ENCODE results near the gene CD177. TPM values are rescaled to one million over a fixed set of nuclear protein-coding genes. Genes with fewer than 3 reads are reported as not detected.

CD177 gene
- total RNA-seq, 1 experiment from 2014 or later: 2.0 TPM

DNA sequence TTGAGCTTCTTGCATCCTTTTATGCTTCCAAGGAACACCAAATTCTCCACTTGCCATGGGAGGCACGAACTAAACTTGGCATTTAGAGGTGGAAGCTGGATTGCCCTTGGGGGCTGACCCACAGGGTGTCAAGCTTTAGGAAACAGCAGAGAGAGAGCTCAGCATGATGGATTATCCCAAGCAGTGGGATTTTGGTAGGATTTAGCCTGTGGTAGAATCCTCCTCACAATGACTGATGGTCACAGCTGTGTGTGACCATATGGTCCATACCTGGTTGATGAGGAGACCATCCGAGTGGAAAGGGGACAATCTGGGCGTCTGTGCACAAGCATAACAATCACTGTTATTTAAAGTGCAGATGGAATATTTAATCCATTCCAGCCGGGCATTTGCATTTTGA lies 44.0 kb upstream of the CD177 start (continued):
- TF ChIP-seq, protein P1, sequence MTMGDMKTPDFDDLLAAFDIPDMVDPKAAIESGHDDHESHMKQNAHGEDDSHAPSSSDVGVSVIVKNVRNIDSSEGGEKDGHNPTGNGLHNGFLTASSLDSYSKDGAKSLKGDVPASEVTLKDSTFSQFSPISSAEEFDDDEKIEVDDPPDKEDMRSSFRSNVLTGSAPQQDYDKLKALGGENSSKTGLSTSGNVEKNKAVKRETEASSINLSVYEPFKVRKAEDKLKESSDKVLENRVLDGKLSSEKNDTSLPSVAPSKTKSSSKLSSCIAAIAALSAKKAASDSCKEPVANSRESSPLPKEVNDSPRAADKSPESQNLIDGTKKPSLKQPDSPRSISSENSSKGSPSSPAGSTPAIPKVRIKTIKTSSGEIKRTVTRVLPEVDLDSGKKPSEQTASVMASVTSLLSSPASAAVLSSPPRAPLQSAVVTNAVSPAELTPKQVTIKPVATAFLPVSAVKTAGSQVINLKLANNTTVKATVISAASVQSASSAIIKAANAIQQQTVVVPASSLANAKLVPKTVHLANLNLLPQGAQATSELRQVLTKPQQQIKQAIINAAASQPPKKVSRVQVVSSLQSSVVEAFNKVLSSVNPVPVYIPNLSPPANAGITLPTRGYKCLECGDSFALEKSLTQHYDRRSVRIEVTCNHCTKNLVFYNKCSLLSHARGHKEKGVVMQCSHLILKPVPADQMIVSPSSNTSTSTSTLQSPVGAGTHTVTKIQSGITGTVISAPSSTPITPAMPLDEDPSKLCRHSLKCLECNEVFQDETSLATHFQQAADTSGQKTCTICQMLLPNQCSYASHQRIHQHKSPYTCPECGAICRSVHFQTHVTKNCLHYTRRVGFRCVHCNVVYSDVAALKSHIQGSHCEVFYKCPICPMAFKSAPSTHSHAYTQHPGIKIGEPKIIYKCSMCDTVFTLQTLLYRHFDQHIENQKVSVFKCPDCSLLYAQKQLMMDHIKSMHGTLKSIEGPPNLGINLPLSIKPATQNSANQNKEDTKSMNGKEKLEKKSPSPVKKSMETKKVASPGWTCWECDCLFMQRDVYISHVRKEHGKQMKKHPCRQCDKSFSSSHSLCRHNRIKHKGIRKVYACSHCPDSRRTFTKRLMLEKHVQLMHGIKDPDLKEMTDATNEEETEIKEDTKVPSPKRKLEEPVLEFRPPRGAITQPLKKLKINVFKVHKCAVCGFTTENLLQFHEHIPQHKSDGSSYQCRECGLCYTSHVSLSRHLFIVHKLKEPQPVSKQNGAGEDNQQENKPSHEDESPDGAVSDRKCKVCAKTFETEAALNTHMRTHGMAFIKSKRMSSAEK (CRISPR knock-in tag; IDR thresholded peaks at IDR 0.05; ENCODE audit: borderline replicate concordance): no peak
- TF ChIP-seq, protein P2, sequence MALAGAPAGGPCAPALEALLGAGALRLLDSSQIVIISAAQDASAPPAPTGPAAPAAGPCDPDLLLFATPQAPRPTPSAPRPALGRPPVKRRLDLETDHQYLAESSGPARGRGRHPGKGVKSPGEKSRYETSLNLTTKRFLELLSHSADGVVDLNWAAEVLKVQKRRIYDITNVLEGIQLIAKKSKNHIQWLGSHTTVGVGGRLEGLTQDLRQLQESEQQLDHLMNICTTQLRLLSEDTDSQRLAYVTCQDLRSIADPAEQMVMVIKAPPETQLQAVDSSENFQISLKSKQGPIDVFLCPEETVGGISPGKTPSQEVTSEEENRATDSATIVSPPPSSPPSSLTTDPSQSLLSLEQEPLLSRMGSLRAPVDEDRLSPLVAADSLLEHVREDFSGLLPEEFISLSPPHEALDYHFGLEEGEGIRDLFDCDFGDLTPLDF (CRISPR knock-in tag; IDR thresholded peaks at IDR 0.05): no peak
- TF ChIP-seq NFYB (CRISPR knock-in tag; conservative IDR thresholded peaks at IDR 0.05; ENCODE audit: low read depth) (no peak), ZNF671 (CRISPR knock-in tag; IDR thresholded peaks at IDR 0.05) (no peak), CREB1 (CRISPR knock-in tag; IDR thresholded peaks at IDR 0.05) (no peak)
- TF ChIP-seq, protein P3, sequence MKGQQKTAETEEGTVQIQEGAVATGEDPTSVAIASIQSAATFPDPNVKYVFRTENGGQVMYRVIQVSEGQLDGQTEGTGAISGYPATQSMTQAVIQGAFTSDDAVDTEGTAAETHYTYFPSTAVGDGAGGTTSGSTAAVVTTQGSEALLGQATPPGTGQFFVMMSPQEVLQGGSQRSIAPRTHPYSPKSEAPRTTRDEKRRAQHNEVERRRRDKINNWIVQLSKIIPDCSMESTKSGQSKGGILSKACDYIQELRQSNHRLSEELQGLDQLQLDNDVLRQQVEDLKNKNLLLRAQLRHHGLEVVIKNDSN (CRISPR knock-in tag; IDR thresholded peaks at IDR 0.05): no peak
- TF ChIP-seq, protein P4, sequence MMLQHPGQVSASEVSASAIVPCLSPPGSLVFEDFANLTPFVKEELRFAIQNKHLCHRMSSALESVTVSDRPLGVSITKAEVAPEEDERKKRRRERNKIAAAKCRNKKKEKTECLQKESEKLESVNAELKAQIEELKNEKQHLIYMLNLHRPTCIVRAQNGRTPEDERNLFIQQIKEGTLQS (CRISPR knock-in tag; conservative IDR thresholded peaks at IDR 0.05): no peak
- TF ChIP-seq, protein P5, sequence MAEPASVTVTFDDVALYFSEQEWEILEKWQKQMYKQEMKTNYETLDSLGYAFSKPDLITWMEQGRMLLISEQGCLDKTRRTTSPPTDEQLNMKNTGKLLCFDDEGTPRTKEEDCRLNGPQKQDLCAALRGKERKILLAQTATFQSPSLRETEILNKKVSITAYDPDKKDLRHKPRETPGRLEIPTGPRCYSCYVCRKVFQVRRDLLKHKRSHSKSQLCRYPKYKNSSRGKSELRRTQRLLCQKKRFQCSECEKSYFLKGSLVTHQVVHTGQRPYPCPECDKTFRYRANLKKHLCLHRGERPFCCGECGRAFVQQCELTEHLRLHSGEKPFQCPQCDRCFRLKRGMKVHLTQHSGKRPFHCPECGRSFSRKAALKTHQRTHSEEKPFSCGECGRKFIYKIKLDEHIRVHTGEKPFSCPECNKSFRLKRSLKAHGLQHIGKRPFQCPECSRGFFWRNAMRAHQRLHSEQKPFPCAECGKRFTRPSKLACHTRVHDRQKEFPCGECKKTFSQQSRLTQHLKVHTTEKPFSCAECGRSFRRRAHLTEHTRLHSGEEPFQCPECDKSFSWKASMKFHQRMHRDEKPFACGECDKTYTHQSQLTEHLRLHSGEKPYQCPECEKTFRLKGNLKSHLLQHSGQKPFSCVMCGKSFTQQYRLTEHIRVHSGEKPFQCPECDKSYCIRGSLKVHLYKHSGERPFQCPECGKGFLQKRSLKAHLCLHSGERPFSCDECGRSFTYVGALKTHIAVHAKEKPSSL (CRISPR knock-in tag; conservative IDR thresholded peaks at IDR 0.05): no peak

DNA sequence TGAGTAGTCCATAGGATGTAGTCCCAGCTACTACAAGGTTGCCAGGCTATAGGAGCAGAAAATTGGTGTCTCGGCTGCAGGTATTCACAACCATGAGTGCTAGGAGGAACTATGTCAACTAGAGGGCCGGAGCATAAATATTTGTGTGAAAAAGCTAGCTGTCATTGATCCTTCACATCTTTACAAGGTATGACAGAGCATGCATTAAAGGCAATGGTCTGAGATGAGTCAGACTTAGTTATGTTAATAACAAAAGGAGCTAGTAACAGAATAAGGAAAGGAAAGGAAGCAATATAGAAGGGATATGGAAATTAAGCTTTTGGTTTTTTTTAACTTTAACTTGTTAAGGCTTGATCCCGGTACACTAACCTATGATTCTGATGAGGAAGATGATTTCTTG lies 43.3 kb upstream of the CD177 start:
- no peak for ATAC-seq
- ChIA-PET CTCF (no interaction called here), POLR2A (no interaction called here)
- Mint-ChIP-seq H3K27ac (no peak overlapping the region), H3K9me3 (peaks cover 44% of the 10 kb centered on the region), H3K27me3 (ENCODE audit: low read depth) (peaks cover 5% of the 10 kb centered on the region), H3K4me3 (no peak overlapping the region), H3K4me1 (peaks cover 4% of the 10 kb centered on the region; the same call in 1 of the 2 replicates), H3K36me3 (no peaks in the 10 kb centered on the region; the same call in 1 of the 2 replicates)
- DNase-seq (ENCODE audit: low spot score): no peak
- TF ChIP-seq ZNF671 (CRISPR knock-in tag; IDR thresholded peaks at IDR 0.05) (no peak), ZNF138 (CRISPR knock-in tag; conservative IDR thresholded peaks at IDR 0.05) (no peak), ETV6 (CRISPR knock-in tag; IDR thresholded peaks at IDR 0.05) (no peak), ZBTB21 (CRISPR knock-in tag; IDR thresholded peaks at IDR 0.05; ENCODE audit: borderline replicate concordance) (no peak)
- TF ChIP-seq, protein P6, sequence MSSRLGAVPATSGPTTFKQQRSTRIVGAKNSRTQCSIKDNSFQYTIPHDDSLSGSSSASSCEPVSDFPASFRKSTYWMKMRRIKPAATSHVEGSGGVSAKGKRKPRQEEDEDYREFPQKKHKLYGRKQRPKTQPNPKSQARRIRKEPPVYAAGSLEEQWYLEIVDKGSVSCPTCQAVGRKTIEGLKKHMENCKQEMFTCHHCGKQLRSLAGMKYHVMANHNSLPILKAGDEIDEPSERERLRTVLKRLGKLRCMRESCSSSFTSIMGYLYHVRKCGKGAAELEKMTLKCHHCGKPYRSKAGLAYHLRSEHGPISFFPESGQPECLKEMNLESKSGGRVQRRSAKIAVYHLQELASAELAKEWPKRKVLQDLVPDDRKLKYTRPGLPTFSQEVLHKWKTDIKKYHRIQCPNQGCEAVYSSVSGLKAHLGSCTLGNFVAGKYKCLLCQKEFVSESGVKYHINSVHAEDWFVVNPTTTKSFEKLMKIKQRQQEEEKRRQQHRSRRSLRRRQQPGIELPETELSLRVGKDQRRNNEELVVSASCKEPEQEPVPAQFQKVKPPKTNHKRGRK (CRISPR knock-in tag; IDR thresholded peaks at IDR 0.05; ENCODE audit: borderline replicate concordance): no peak
- TF ChIP-seq, protein P7, sequence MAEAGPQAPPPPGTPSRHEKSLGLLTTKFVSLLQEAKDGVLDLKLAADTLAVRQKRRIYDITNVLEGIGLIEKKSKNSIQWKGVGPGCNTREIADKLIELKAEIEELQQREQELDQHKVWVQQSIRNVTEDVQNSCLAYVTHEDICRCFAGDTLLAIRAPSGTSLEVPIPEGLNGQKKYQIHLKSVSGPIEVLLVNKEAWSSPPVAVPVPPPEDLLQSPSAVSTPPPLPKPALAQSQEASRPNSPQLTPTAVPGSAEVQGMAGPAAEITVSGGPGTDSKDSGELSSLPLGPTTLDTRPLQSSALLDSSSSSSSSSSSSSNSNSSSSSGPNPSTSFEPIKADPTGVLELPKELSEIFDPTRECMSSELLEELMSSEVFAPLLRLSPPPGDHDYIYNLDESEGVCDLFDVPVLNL (CRISPR knock-in tag; IDR thresholded peaks at IDR 0.05; ENCODE audit: borderline replicate concordance, low read depth): no peak
- TF ChIP-seq, protein P1 (CRISPR knock-in tag; IDR thresholded peaks at IDR 0.05; ENCODE audit: borderline replicate concordance): no peak
- TF ChIP-seq, protein P8, sequence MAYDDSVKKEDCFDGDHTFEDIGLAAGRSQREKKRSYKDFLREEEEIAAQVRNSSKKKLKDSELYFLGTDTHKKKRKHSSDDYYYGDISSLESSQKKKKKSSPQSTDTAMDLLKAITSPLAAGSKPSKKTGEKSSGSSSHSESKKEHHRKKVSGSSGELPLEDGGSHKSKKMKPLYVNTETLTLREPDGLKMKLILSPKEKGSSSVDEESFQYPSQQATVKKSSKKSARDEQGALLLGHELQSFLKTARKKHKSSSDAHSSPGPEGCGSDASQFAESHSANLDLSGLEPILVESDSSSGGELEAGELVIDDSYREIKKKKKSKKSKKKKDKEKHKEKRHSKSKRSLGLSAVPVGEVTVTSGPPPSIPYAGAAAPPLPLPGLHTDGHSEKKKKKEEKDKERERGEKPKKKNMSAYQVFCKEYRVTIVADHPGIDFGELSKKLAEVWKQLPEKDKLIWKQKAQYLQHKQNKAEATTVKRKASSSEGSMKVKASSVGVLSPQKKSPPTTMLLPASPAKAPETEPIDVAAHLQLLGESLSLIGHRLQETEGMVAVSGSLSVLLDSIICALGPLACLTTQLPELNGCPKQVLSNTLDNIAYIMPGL (CRISPR knock-in tag; IDR thresholded peaks at IDR 0.05): no peak
- TF ChIP-seq, protein P9, sequence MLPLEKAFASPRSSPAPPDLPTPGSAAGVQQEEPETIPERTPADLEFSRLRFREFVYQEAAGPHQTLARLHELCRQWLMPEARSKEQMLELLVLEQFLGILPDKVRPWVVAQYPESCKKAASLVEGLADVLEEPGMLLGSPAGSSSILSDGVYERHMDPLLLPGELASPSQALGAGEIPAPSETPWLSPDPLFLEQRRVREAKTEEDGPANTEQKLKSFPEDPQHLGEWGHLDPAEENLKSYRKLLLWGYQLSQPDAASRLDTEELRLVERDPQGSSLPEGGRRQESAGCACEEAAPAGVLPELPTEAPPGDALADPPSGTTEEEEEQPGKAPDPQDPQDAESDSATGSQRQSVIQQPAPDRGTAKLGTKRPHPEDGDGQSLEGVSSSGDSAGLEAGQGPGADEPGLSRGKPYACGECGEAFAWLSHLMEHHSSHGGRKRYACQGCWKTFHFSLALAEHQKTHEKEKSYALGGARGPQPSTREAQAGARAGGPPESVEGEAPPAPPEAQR (CRISPR knock-in tag; IDR thresholded peaks at IDR 0.05): no peak
